ENCODE data around the gene SSUH2. TPM values are rescaled to one million over a fixed set of nuclear protein-coding genes. Genes with fewer than 3 reads are reported as not detected.
"Not testable (repeated sequence)": the region's sequence is repeated elsewhere in the genome, so short reads cannot be mapped to it uniquely, and the experiment has no call there.

Gene SSUH2
- total RNA-seq, 1 donor from 2014 or later: not detected

DNA sequence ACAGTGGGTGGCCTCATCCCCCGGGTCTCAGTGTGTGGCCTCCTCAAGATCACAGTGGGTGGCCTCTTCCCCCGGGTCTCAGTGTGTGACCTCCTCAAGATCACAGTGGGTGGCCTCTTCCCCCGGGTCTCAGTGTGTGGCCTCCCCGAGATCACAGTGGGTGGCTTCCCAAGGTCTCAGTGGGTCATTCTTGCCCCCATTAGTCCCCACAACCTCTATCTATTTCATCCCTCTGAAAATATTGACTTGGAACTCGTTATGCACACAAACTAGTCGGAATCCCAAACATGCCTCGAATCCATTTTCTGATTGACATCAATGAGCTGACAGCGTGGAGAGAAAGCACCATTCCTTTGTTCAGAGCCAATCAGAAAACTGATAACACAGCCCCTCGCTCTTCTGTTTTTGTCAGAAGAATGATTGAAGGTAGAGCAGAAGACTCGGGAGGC lies 10.8 kb upstream of the SSUH2 start:
- Mint-ChIP-seq H3K9me3 (no peaks in the 10 kb centered on the region), H3K27ac (no peak overlapping the region), H3K4me3 (no peak overlapping the region), H3K27me3 (peaks cover 5% of the 10 kb centered on the region), H3K4me1 (peaks cover 29% of the 10 kb centered on the region), H3K36me3 (ENCODE audit: low read depth) (no peaks in the 10 kb centered on the region)
- TF ChIP-seq, protein P1, sequence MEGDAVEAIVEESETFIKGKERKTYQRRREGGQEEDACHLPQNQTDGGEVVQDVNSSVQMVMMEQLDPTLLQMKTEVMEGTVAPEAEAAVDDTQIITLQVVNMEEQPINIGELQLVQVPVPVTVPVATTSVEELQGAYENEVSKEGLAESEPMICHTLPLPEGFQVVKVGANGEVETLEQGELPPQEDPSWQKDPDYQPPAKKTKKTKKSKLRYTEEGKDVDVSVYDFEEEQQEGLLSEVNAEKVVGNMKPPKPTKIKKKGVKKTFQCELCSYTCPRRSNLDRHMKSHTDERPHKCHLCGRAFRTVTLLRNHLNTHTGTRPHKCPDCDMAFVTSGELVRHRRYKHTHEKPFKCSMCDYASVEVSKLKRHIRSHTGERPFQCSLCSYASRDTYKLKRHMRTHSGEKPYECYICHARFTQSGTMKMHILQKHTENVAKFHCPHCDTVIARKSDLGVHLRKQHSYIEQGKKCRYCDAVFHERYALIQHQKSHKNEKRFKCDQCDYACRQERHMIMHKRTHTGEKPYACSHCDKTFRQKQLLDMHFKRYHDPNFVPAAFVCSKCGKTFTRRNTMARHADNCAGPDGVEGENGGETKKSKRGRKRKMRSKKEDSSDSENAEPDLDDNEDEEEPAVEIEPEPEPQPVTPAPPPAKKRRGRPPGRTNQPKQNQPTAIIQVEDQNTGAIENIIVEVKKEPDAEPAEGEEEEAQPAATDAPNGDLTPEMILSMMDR (IDR thresholded peaks at IDR 0.05): no peak
- no peak for DNase-seq
- no peak for ATAC-seq (ENCODE audit: low read depth)
- CTCF ChIA-PET: no interaction called here
- intact Hi-C loops (cut with micrococcal nuclease): no loop called here
- POLR2A ChIA-PET: no interaction called here

DNA sequence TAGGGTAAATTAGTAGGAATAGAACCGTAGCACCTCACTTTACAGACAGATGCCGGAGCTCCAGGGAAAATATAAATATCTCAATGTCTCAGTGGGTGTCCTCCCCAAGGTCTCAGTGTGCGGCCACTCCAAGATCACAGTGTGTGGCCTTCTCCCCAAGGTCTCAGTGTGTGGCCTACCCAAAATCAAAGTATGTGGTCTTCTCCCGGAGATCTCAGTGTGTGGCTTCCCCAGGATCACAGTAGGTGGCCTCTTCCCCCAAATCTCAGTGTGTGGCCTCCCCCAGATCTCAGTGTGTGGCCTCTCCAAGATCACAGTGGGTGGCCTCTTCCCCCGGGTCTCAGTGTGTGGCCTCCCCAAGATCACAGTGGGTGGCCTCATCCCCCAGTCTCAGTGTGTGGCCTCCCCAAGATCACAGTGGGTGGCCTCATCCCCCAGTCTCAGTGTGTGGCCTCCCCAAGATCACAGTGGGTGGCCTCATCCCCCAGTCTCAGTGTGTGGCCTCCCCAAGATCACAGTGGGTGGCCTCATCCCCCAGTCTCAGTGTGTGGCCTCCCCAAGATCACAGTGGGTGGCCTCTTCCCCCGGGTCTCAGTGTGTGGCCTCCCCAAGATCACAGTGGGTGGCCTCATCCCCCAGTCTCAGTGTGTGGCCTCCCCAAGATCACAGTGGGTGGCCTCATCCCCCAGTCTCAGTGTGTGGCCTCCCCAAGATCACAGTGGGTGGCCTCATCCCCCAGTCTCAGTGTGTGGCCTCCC lies 10.2 kb upstream of the SSUH2 start:
- H3K27ac Mint-ChIP-seq; H3K27me3 Mint-ChIP-seq; ATAC-seq (ENCODE audit: low read depth); DNase-seq; POLR2A ChIA-PET; H3K36me3 Mint-ChIP-seq (ENCODE audit: low read depth); intact Hi-C loops (cut with micrococcal nuclease); H3K4me3 Mint-ChIP-seq; H3K9me3 Mint-ChIP-seq; CTCF ChIA-PET: not testable (repeated sequence)
- peaks cover 27% of the 10 kb centered on the region for H3K4me1 Mint-ChIP-seq

DNA sequence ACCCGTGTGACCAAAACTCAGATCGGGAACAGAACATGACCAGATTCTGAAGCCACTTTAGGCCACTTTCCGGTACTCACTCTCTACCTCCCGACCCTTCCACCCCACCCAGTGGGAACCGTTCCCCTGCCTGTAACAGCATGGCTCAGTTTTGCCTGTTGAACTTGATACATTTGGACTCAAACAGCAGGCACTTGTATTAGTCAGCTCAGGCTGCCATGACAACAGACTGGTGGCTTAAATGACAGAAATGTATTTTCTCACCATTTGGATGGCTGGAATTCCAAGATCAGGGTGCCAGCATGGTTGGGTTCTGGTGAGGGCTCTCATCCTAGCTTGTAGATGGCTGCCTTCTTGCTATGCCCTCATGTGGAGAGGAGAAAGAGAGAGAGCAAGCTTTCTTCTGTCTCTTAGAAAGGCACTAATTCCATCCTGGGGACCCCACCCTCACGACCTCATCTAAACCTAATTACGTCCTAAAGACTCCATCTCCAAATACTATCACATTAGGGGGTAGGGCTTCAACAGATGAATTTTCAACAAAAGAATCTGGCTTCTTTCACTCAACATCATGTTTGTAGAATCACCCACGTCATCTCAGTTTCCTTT lies 9.3 kb upstream of the SSUH2 start:
- Mint-ChIP-seq H3K4me1 (peaks cover 18% of the 10 kb centered on the region), H3K4me3 (no peak overlapping the region), H3K27ac (no peak overlapping the region), H3K36me3 (ENCODE audit: low read depth) (no peaks in the 10 kb centered on the region), H3K9me3 (no peaks in the 10 kb centered on the region), H3K27me3 (peaks cover 5% of the 10 kb centered on the region)
- CTCF ChIA-PET: no interaction called here
- TF ChIP-seq, protein P1 (IDR thresholded peaks at IDR 0.05): no peak
- intact Hi-C loops (cut with micrococcal nuclease): no loop called here
- ATAC-seq (ENCODE audit: low read depth) (no peak), DNase-seq (no peak)
- POLR2A ChIA-PET: no interaction called here

DNA sequence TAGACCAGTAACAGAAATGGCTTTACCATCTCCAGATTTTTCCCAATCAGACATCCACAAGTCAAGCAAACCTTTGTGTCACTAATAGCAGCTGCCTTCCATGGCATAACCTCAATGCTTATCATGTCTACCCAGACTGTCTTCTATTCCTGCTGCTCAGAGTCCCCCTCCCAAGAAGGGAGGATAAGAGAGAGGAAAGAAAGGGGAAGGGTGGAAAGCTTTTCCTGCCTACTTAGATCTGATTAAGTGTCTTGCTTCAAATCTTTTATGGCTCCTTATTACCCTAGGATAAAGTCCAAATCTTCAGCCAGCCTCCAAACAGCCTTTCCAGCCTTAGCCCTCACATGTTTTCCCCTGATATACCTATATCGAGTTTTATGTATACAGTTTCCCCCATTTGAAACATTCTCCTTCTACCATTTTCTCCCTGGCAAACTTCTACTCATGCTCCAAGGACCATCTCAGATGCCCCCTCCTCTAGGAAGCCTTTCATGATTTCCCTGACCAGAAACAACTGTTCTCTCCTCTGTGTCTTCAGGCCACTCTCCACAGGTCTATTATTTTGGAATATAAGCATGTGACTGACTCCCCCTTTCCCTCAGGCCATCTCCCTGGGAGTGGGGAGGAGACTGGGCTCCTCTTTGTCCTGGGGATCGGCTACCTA lies 7.9 kb upstream of the SSUH2 start:
- Mint-ChIP-seq H3K9me3 (no peaks in the 10 kb centered on the region), H3K27ac (no peak overlapping the region), H3K36me3 (ENCODE audit: low read depth) (no peaks in the 10 kb centered on the region), H3K4me1 (peaks cover 4% of the 10 kb centered on the region), H3K4me3 (no peak overlapping the region), H3K27me3 (peaks cover 5% of the 10 kb centered on the region)
- intact Hi-C loops (cut with micrococcal nuclease): no loop called here
- DNase-seq (no peak), ATAC-seq (ENCODE audit: low read depth) (no peak)
- TF ChIP-seq, protein P1 (IDR thresholded peaks at IDR 0.05): no peak
- ChIA-PET POLR2A (no interaction called here), CTCF (no interaction called here)

DNA sequence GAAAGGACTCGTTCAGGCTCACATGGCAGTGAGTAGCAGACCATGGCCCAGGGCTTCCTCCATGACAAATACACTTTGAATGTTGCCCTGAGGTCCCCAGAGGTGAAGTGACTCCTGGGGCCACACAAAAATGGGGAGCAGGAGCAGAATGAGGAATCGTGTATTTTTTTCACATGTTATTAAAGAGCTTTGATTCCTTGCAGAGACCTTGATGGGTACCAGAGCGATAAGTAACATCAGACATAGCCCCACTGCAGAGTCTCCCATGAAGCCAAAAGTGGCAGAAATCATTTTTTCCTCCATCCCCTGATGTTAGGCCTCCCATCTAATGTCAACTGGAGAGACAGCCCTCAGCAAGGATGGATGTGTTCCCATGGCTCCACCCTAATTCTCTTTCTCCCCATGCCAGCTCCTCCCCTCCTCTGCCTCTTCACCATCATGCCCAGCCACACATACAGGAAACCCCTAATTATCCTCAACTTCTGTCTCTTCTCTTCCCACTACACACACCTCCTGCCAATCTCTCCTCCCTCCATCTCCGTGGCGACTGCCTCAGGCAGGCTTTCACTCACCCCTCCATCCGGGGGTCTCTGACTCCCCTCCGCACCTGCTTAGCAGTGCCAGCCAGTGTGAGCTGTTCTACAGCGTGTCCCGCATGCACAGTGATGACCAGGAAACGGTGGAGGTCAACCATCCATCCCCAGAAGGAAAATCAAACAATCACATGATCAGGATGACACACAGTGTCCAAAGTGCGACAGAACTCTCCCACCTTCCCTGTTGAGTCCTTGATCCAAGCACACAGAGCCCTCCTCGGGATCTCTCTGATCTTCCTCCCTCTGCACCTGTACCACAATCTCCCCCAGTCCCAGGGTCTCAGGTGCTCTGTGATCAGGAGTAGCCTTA lies 7.1 kb upstream of the SSUH2 start:
- TF ChIP-seq, protein P1 (IDR thresholded peaks at IDR 0.05): no peak
- Mint-ChIP-seq H3K9me3 (no peaks in the 10 kb centered on the region), H3K4me1 (no peaks in the 10 kb centered on the region), H3K4me3 (no peak overlapping the region), H3K36me3 (ENCODE audit: low read depth) (no peaks in the 10 kb centered on the region), H3K27me3 (peaks cover 5% of the 10 kb centered on the region), H3K27ac (no peak overlapping the region)
- ChIA-PET POLR2A (no interaction called here), CTCF (no interaction called here)
- DNase-seq (no peak), ATAC-seq (ENCODE audit: low read depth) (no peak)
- intact Hi-C loops (cut with micrococcal nuclease): no loop called here

Measured in activated B cell treated with CpG ODN at 0.5 μM for 24 hours (primary cell).